NCI-H345 (cell line): ENCODE measurements around the gene ANXA8.
"Not testable (repeated sequence)": the region's sequence is repeated elsewhere in the genome, so short reads cannot be mapped to it uniquely, and the experiment has no call there.

Source experiments
- DNase-seq: peaks from one replicate; lab custom pipeline; 2025; lab: John Stamatoyannopoulos, UW

Gene ANXA8

GRCh38 chr10:47462577-47463358, 21.1 kb downstream of the ANXA8 start:
- not testable (repeated sequence) for DNase-seq

GRCh38 chr10:47461261-47461687, 22.6 kb downstream of the ANXA8 start:
- DNase-seq = not testable (repeated sequence)

- no peak for DNase-seq
Observed at GRCh38 chr10:47458466-47459154, 25.3 kb downstream of the ANXA8 start.

- DNase-seq = no peak
Observed at GRCh38 chr10:47457826-47458225, 26.1 kb downstream of the ANXA8 start.

GRCh38 chr10:47457528-47457820, 26.4 kb downstream of the ANXA8 start:
- no peak for DNase-seq

- no peak for DNase-seq
Observed at GRCh38 chr10:47456794-47457527, 27.0 kb downstream of the ANXA8 start.

- no peak for DNase-seq
Observed at GRCh38 chr10:47456079-47456785, 27.7 kb downstream of the ANXA8 start.

GRCh38 chr10:47455350-47456078, 28.4 kb downstream of the ANXA8 start:
- not testable (repeated sequence) for DNase-seq

- no peak for DNase-seq
Observed at GRCh38 chr10:47454780-47455058, 29.2 kb downstream of the ANXA8 start.

GRCh38 chr10:47454008-47454779, 29.7 kb downstream of the ANXA8 start:
- no peak for DNase-seq

GRCh38 chr10:47453141-47454007, 30.5 kb downstream of the ANXA8 start:
- no peak for DNase-seq

- peak; percentile 42 for DNase-seq
Observed at GRCh38 chr10:47452495-47453140, 31.3 kb downstream of the ANXA8 start.

- no peak for DNase-seq
Observed at GRCh38 chr10:47451998-47452494, 31.9 kb downstream of the ANXA8 start.

GRCh38 chr10:47451273-47451997, 32.5 kb downstream of the ANXA8 start:
- no peak for DNase-seq

- no peak for DNase-seq
Observed at GRCh38 chr10:47450442-47450841, 33.5 kb downstream of the ANXA8 start.

GRCh38 chr10:47449979-47450378, 33.9 kb downstream of the ANXA8 start:
- DNase-seq = no peak

GRCh38 chr10:47449102-47449978, 34.6 kb downstream of the ANXA8 start:
- DNase-seq = no peak

GRCh38 chr10:47447705-47448104, 36.2 kb downstream of the ANXA8 start:
- DNase-seq = no peak
